ENCODE results near the gene IKBKE. TPM values are rescaled to one million over a fixed set of nuclear protein-coding genes. Genes with fewer than 3 reads are reported as not detected.

Gene IKBKE
- total RNA-seq, 2 donors from 2014 or later, result 3.6 to 6.1 TPM

DNA sequence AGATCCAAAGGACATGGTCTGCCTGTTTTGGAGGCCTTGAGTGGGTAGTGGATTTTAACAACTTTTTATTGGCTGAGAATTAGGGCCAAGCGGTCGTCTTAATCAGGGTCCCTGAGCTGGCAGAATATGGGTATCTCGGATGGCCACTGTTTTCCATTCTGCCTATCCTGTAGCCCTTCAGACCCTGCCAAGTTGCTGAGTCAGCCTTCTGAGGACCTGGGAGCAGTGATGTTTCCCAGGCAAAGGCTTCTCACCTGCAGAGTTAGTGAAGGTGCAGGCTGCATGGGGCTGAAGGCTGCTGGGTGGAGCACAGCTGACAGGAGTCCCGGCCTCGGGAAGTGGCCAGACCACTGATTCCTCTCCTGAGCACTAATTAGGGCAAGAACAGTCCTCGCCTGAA, 48.5 kb downstream of the IKBKE start:
- no peaks in the 10 kb centered on the region for H3K9me3 ChIP-seq
- no peaks in the 10 kb centered on the region for H3K36me3 ChIP-seq
- no peaks in the 10 kb centered on the region for H3K4me1 ChIP-seq (replicated peaks)
- TF ChIP-seq CTCF (IDR thresholded peaks at IDR 0.05), result no peak
- no peak for TF ChIP-seq POLR2AphosphoS5 (IDR thresholded peaks at IDR 0.05)
- no peak for TF ChIP-seq POLR2A (IDR thresholded peaks at IDR 0.05)
- H3K4me3 ChIP-seq, result no peak overlapping the region
- no peak overlapping the region for H3K27ac ChIP-seq
- WGBS, result 89% methylated on average over 6 of the region's 6 CpGs
- H3K27me3 ChIP-seq (replicated peaks; ENCODE audit: insufficient read depth), result no peaks in the 10 kb centered on the region
- intact Hi-C loops (cut with DNase I), result no loop called here
- DNase-seq (ENCODE audit: low spot score), result no peak

DNA sequence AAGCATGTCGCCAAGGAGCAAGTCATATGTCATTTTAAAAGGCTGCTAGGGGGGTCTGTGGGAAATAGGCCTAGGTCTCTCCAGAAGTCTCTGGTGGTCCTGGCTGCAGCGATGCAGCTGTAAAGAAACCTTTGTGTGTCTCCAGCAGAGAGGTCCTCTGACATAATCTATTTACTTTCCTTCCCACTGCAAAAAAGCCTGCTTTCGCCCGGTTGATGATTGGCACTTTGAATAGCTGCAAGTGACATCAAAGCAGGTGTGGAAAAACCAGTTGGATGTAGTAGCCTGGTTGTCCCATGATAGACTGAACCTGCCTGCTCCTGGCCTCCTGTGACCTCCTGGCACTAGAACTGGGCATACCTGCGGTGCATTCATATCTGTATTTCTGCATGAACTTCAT, 50.9 kb downstream of the IKBKE start:
- no peak overlapping the region for H3K4me3 ChIP-seq
- DNase-seq (ENCODE audit: low spot score), result peak; percentile 35
- H3K27ac ChIP-seq, result no peak overlapping the region
- no peaks in the 10 kb centered on the region for H3K27me3 ChIP-seq (replicated peaks; ENCODE audit: insufficient read depth)
- 28% methylated on average over 5 of the region's 5 CpGs for WGBS
- TF ChIP-seq CTCF (IDR thresholded peaks at IDR 0.05), result no peak
- TF ChIP-seq POLR2AphosphoS5 (IDR thresholded peaks at IDR 0.05), result peak; percentile 25
- TF ChIP-seq POLR2A (IDR thresholded peaks at IDR 0.05), result no peak
- intact Hi-C loops (cut with DNase I), result no loop called here
- H3K36me3 ChIP-seq, result no peaks in the 10 kb centered on the region
- H3K9me3 ChIP-seq, result no peaks in the 10 kb centered on the region
- no peaks in the 10 kb centered on the region for H3K4me1 ChIP-seq (replicated peaks)

GRCh38 chr1:206521694-206522402, 51.6 kb downstream of the IKBKE start:
- Histone ChIP-seq H3K36me3 (no peaks in the 10 kb centered on the region), H3K27ac (no peak overlapping the region), H3K9me3 (no peaks in the 10 kb centered on the region), H3K4me1 (replicated peaks) (no peaks in the 10 kb centered on the region), H3K4me3 (no peak overlapping the region), H3K27me3 (replicated peaks; ENCODE audit: insufficient read depth) (no peaks in the 10 kb centered on the region)
- intact Hi-C loops (cut with DNase I), result no loop called here
- WGBS, result 67% methylated on average over 8 of the region's 8 CpGs
- DNase-seq (ENCODE audit: low spot score), result no peak
- no peak for TF ChIP-seq POLR2A (IDR thresholded peaks at IDR 0.05)
- TF ChIP-seq CTCF (IDR thresholded peaks at IDR 0.05), result no peak
- TF ChIP-seq POLR2AphosphoS5 (IDR thresholded peaks at IDR 0.05), result no peak

- intact Hi-C loops (cut with DNase I), result no loop called here
- Histone ChIP-seq H3K27me3 (replicated peaks; ENCODE audit: insufficient read depth) (no peaks in the 10 kb centered on the region), H3K36me3 (no peaks in the 10 kb centered on the region), H3K27ac (no peak overlapping the region), H3K4me1 (replicated peaks) (no peaks in the 10 kb centered on the region), H3K9me3 (no peaks in the 10 kb centered on the region), H3K4me3 (no peak overlapping the region)
- no peak for DNase-seq (ENCODE audit: low spot score)
- 41% methylated on average over 5 of the region's 5 CpGs for WGBS
- TF ChIP-seq POLR2AphosphoS5 (IDR thresholded peaks at IDR 0.05) (no peak), POLR2A (IDR thresholded peaks at IDR 0.05) (no peak), CTCF (IDR thresholded peaks at IDR 0.05) (no peak)
Measured at GRCh38 chr1:206524739-206525364, 54.6 kb downstream of the IKBKE start.

Data from prostate gland (tissue), 2 donors.